Left ventricle myocardium inferior (tissue), 1 donor: Measurements from ENCODE around the gene HAVCR2. TPM values are rescaled to one million over a fixed set of nuclear protein-coding genes. Genes with fewer than 3 reads are reported as not detected.

Experiments used
- DNase-seq: peaks from one replicate; pipeline ENCODE4 v3.0.0-alpha.2; 2020
- H3K27ac ChIP-seq: fragments of 200-600 bp; replicated peaks from 2 replicates; pipeline ENCODE4 v1.8.0; 2021
- H3K27me3 ChIP-seq: fragments of 200-600 bp; 2 replicates; pipeline ENCODE4 v1.8.0; 2021; ENCODE audit warnings: low read depth
- H3K36me3 ChIP-seq: fragments of 200-600 bp; 2 replicates; pipeline ENCODE4 v1.8.0; 2021
- H3K4me1 ChIP-seq: fragments of 200-600 bp; 2 replicates; pipeline ENCODE4 v1.8.0; 2021
- H3K4me3 ChIP-seq: fragments of 200-600 bp; 2 replicates; pipeline ENCODE4 v1.8.0; 2021; ENCODE audit warnings: mild to moderate bottlenecking, moderate library complexity
- H3K9me3 ChIP-seq: fragments of 200-600 bp; replicated peaks from 2 replicates; pipeline ENCODE4 v1.8.0; 2021
- intact Hi-C: fragments of 100-400 bp; cut with micrococcal nuclease; formaldehyde crosslinking; loops from one replicate; pipeline ENCODE4 v1.11.0; 2022
- long read RNA-seq: library from polyadenylated mRNA; unstranded; transcript quantifications from one replicate; pipeline ENCODE4 v2.0.0, GENCODE V29; 2021
- total RNA-seq: library from RNA; stranded (reverse); fragmentation: NEBNext Ultra II Directional; extraction: Animal tissue kit (Norgen Biotek cat#: 25700); gene quantifications from one replicate; pipeline ENCODE4 v1.2.1, GENCODE V29; 2021
- TF ChIP-seq, protein P1 (sequence below): fragments of 200-600 bp; IDR thresholded peaks from 2 replicates; pipeline ENCODE4 v1.8.0; 2021; ENCODE audit warnings: antibody characterized with exemption, mild to moderate bottlenecking, borderline replicate concordance
- donor health status: DM: no; HTN: yes; CAD: no; lungs with severe emphysema.

HAVCR2 gene
- total RNA-seq = 3.1 TPM
- long read RNA-seq, partial matches to known transcripts = 0 of 2 reads
- long read RNA-seq, other reads (novel, unspliced or antisense) = 1 of 2 reads

DNA sequence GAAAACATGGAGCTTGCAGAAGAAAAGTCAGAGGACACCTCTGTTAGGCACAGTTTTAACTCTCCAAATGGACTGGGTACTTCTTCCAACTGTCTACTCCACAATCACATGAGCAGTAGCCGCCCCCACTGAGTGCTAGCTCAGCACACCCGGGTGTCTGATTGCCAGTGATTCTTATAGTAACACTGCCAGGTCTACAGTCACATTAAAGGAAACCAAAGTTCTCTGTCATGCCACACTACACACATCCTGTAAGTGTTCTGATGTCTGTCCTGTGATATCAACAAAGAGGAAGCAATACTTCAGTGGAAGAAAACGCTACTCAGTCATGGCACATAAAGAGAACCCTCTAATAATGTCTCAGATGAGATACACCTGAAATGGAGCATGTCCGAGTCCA, at the start of gene HAVCR2:
HAVCR2 (minus strand) TSS at position 69 of the 400 bp plus-strand sequence; CDS start at position 8, 61 bp downstream.
- H3K4me3 ChIP-seq = peak within 1 kb of the TSS; percentile 34
- DNase-seq = no peak

DNA sequence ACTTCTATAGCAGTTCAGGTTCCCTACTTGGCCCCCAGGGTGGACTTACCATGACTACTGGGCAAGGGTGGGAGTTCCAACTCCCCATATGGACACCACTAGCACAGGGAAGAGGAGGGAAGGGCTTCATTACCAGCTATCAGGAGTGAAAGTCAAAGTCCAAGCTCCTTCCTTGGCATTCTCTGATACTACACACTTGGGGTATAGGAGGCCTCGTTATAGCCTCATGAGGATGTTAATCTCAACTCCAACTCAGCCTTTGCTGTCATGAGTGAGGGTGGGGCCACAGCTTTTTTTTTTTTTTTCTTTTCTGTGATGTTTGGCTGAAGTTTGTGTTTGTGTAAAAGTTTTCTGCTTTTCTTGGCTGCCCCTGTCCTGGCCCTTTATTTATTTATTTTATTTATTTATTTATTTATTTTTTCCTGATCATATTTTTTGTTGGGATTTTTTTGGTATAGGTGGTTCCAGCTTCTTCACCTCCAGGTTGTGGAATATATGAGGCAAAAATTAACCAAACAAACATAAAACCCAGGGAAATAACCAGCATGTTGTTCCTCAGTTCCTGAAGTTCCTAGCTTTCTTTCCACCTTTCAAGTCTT, 48.5 kb upstream of the HAVCR2 start:
- intact Hi-C loops = no loop called here
- H3K27ac ChIP-seq = no peak overlapping the region
- DNase-seq = no peak
- H3K36me3 ChIP-seq = no peaks in the 10 kb centered on the region
- no peak overlapping the region for H3K4me3 ChIP-seq
- TF ChIP-seq, protein P1, sequence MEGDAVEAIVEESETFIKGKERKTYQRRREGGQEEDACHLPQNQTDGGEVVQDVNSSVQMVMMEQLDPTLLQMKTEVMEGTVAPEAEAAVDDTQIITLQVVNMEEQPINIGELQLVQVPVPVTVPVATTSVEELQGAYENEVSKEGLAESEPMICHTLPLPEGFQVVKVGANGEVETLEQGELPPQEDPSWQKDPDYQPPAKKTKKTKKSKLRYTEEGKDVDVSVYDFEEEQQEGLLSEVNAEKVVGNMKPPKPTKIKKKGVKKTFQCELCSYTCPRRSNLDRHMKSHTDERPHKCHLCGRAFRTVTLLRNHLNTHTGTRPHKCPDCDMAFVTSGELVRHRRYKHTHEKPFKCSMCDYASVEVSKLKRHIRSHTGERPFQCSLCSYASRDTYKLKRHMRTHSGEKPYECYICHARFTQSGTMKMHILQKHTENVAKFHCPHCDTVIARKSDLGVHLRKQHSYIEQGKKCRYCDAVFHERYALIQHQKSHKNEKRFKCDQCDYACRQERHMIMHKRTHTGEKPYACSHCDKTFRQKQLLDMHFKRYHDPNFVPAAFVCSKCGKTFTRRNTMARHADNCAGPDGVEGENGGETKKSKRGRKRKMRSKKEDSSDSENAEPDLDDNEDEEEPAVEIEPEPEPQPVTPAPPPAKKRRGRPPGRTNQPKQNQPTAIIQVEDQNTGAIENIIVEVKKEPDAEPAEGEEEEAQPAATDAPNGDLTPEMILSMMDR = no peak
- H3K27me3 ChIP-seq = peaks cover 8% of the 10 kb centered on the region
- no peaks in the 10 kb centered on the region for H3K4me1 ChIP-seq
- no peaks in the 10 kb centered on the region for H3K9me3 ChIP-seq

More for the DNA sequence above, at the start of gene HAVCR2:
- peak within 1 kb of the TSS; percentile 32 for H3K27ac ChIP-seq
- TF ChIP-seq, protein P1 = no peak
- H3K36me3 ChIP-seq = no peaks in the 10 kb centered on the region
- peaks cover 8% of the 10 kb centered on the region for H3K4me1 ChIP-seq
- no peaks in the 10 kb centered on the region for H3K27me3 ChIP-seq
- intact Hi-C loops = no loop called here
- no peaks in the 10 kb centered on the region for H3K9me3 ChIP-seq

DNA sequence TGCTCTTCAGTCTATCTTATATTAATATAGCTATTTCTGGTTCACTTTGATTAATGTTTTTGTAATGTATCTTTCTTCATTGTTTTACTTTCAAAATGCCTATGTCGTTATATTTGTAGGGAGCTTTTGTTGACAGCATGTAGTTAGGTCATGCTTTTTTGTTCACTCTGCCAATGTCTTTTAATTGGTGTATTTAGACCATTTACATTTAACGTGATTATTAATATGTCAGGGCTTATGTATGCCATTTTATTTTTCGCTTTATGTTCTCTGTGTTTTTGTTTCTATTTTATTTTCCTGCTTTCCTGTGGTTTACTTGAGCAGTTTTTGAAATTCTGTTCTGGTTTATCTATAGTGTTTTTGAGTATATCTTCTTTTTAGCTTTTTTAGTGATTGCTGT, 46.5 kb upstream of the HAVCR2 start:
- DNase-seq = no peak

DNA sequence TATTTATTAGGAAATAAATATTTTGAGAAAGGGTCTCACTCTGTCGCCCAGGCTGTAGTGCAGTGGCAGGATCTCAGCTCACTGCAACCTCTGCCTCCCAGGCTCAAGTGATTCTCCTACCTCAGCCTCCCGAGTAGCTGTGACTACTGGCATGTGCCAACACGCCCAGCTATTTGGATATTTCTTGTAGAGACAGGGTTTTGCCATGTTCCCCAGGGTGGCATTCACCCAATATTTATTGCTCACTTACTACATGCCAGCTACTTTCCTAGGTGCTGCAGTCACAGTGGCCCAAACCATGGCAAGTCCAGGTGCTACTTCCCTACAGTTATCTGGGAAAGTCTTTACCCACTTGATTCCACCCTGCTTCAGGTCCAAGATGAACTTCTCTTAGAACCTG, 42.2 kb upstream of the HAVCR2 start:
- DNase-seq = no peak
- no peak overlapping the region for H3K4me3 ChIP-seq
- no peaks in the 10 kb centered on the region for H3K9me3 ChIP-seq
- peaks cover 8% of the 10 kb centered on the region for H3K27me3 ChIP-seq
- peaks cover 7% of the 10 kb centered on the region for H3K4me1 ChIP-seq
- intact Hi-C loops = no loop called here
- TF ChIP-seq, protein P1 = no peak
- H3K36me3 ChIP-seq = no peaks in the 10 kb centered on the region
- no peak overlapping the region for H3K27ac ChIP-seq

More for the DNA sequence above, 46.5 kb upstream of the HAVCR2 start:
- Histone ChIP-seq H3K4me3 (no peak overlapping the region), H3K27ac (no peak overlapping the region), H3K4me1 (no peaks in the 10 kb centered on the region), H3K9me3 (no peaks in the 10 kb centered on the region), H3K27me3 (peaks cover 8% of the 10 kb centered on the region), H3K36me3 (no peaks in the 10 kb centered on the region)
- TF ChIP-seq, protein P1 = no peak
- intact Hi-C loops = no loop called here

DNA sequence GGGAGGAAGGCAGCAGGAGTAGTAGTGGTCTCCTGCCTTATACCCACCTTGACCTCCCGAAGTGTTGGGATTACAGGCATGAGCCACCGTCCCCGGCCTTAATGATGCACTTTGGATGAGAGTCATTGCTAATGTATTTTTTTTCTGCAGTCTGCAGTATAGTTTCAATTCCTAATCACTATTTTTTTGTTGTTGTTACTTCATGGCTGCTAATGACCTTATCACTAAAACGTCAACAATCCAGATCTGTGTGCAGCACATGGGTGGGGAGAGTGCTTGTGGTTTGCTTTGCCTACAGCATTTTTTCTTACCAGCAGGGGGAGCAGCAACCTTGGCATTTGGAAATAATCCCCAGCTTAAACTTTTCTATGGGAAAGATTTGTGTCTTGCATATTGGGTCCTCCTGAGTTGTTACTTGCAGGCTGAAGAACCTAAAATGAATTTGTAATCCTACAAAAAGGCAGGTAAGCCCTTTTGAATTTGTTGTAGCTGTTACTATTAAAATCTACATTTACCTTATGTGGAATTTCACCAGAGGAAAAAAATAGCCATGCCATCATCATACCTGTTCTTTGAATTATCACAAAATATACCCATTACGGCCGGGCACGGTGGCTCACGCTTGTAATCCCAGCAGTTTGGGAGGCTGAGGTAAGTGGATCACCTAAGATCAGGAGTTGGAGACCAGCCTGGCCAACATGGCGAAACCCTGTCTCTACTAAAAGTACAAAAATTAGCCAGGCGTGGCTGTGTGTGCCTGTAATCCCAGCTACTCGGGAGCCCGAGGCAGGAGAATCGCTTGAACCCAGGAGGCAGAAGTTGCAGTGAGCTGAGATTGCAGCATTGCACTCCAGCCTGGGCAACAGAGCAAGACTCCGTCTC, 40.1 kb upstream of the HAVCR2 start:
- TF ChIP-seq, protein P1 = peak; percentile 89
- Histone ChIP-seq H3K36me3 (no peaks in the 10 kb centered on the region), H3K27me3 (peaks cover 8% of the 10 kb centered on the region), H3K4me3 (no peak overlapping the region), H3K27ac (no peak overlapping the region), H3K9me3 (no peaks in the 10 kb centered on the region), H3K4me1 (peaks cover 8% of the 10 kb centered on the region)
- intact Hi-C loops = no loop called here
- DNase-seq = no peak
